GM12878 (cell line): Measurements from ENCODE around the gene PGAP3. TPM values are rescaled to one million over a fixed set of nuclear protein-coding genes. Genes with fewer than 3 reads are reported as not detected.

Source experiments
- ATAC-seq: fragments of 200-7000 bp; cut with Tn5 transposase; 3 replicates; pipeline ENCODE4 v1.9.1; 2020; ENCODE audit warnings: mild to moderate bottlenecking, moderate library complexity
- BruUV-seq: library from RNA; stranded (reverse); fragments of 400-500 nt; replicated peaks from 2 replicates; lab custom pipeline; 2021; lab: Mats Ljungman, UMichigan
- CTCF ChIA-PET: fragments of 300-600 bp; sonication (Branson Sonifier 250); formaldehyde crosslinking; extraction: SDS; loops from one replicate; lab custom pipeline; 2021; ENCODE audit warnings: inconsistent platforms; lab: Yijun Ruan, JAX
- POLR2A ChIA-PET: fragments of 350-600 bp; formaldehyde crosslinking; extraction: SDS; loops from one replicate; lab custom pipeline; 2021; ENCODE audit warnings: inconsistent platforms; lab: Charles Lee
- RAD21 ChIA-PET: fragments of 300-600 bp; sonication (Branson Sonifier 250); formaldehyde crosslinking; loops from one replicate; lab custom pipeline; 2023; ENCODE audit warnings: antibody characterized with exemption; ENCODE audit not compliant: unreplicated experiment; lab: Charles Lee
- SMC1A ChIA-PET: fragments of 300-600 bp; sonication (Branson Sonifier 250); formaldehyde crosslinking; loops from one replicate; lab custom pipeline; 2023; ENCODE audit not compliant: unreplicated experiment, uncharacterized antibody; lab: Charles Lee
- DNase-seq: peaks from one replicate; pipeline ENCODE4 v3.0.0-alpha.2; 2011; ENCODE audit warnings: low read depth, low spot score
- FAIRE-seq: peaks from 3 replicates; lab custom pipeline; 2011; peaks lifted over from hg19 to GRCh38; lab: Jason Lieb, UNC
- H2AFZ ChIP-seq: 2 replicates; pipeline ENCODE4 v1.6.0; 2011; ENCODE audit warnings: low read depth, low read length, control low read depth; ENCODE audit not compliant: control insufficient read depth
- H3K27ac ChIP-seq: 2 replicates; pipeline ENCODE4 v1.5.1; 2011; ENCODE audit warnings: control low read depth; ENCODE audit not compliant: control insufficient read depth, insufficient read depth
- H3K27me3 ChIP-seq, 2 experiments: replicated peaks in 1 of 2; 2 replicates each; pipeline versions ENCODE4 v1.6.0 to v1.6.1; 2011; ENCODE audit warnings: low read length in 1 of 2; ENCODE audit not compliant: control insufficient read depth in 2 of 2, insufficient read depth in 2 of 2
- H3K36me3 ChIP-seq, 2 experiments: 2 replicates each; pipeline ENCODE4 v1.5.1; 2011; ENCODE audit warnings: low read length in 1 of 2; ENCODE audit not compliant: control insufficient read depth in 2 of 2, insufficient read depth in 2 of 2
- H3K4me1 ChIP-seq: 2 replicates; pipeline ENCODE4 v1.6.1; 2011; ENCODE audit warnings: mild to moderate bottlenecking, low read length, moderate library complexity, mixed read lengths; ENCODE audit not compliant: control insufficient read depth, insufficient read depth
- H3K4me2 ChIP-seq: 2 replicates; pipeline ENCODE4 v1.6.0; 2011; ENCODE audit warnings: control low read depth; ENCODE audit not compliant: control insufficient read depth, insufficient read depth
- H3K4me3 ChIP-seq: fragments of 200-600 bp; sonication (generic); 2 replicates; pipeline ENCODE4 v1.5.1; 2016
- H3K79me2 ChIP-seq: 2 replicates; pipeline ENCODE4 v1.6.0; 2011; ENCODE audit warnings: low read length; ENCODE audit not compliant: control insufficient read depth, insufficient read depth
- H3K9ac ChIP-seq: 2 replicates; pipeline ENCODE4 v1.8.0; 2011; ENCODE audit warnings: low read length, control low read depth, mixed read lengths; ENCODE audit not compliant: control insufficient read depth, insufficient read depth
- H3K9me3 ChIP-seq: replicated peaks from 3 replicates; pipeline ENCODE4 v1.5.1; 2011; ENCODE audit warnings: mild to moderate bottlenecking, low read length; ENCODE audit not compliant: control insufficient read depth, insufficient read depth
- H4K20me1 ChIP-seq: 2 replicates; pipeline ENCODE4 v1.6.0; 2011; ENCODE audit not compliant: control insufficient read depth, insufficient read depth
- ASH2L ChIP-seq: fragments of 300-600, 200-600 bp; sonication (generic); IDR thresholded peaks from 2 replicates; pipeline ENCODE4 v1.6.1; 2017; ENCODE audit warnings: low read depth, mild to moderate bottlenecking, borderline replicate concordance
- ATF2 ChIP-seq: IDR thresholded peaks from 2 replicates; pipeline ENCODE4 v1.6.1; 2012; ENCODE audit warnings: low read length, inconsistent platforms
- CBX5 ChIP-seq: sonication (generic); IDR thresholded peaks from 2 replicates; pipeline ENCODE4 v1.6.1; 2016; ENCODE audit warnings: low read depth, moderate library complexity, mild to moderate bottlenecking, inconsistent platforms
- CHD1 ChIP-seq: IDR thresholded peaks from 2 replicates; pipeline ENCODE4 v1.6.1; 2012; ENCODE audit warnings: low read depth, low read length, improper control_type of control experiment
- ESRRA ChIP-seq: IDR thresholded peaks from 2 replicates; pipeline ENCODE4 v1.6.1; 2012; ENCODE audit warnings: mild to moderate bottlenecking, low read length, improper control_type of control experiment
- FOS ChIP-seq: IDR thresholded peaks from 3 replicates; pipeline ENCODE4 v1.6.1; 2011; ENCODE audit warnings: borderline replicate concordance; ENCODE audit not compliant: insufficient read length; ENCODE audit errors: extremely low read depth
- HDAC6 ChIP-seq: fragments of 200-600 bp; sonication (generic); IDR thresholded peaks from one replicate; pipeline ENCODE4 v1.8.0; 2017; ENCODE audit warnings: antibody characterized with exemption; ENCODE audit not compliant: unreplicated experiment
- IKZF1 ChIP-seq: fragments of 450-650 bp; conservative IDR thresholded peaks from 2 replicates; pipeline ENCODE4 v1.6.1; 2017; ENCODE audit warnings: antibody characterized with exemption, mild to moderate bottlenecking
- JUNB ChIP-seq: IDR thresholded peaks from 2 replicates; pipeline ENCODE4 v1.6.1; 2016; ENCODE audit warnings: antibody characterized with exemption, mild to moderate bottlenecking
- MEF2A ChIP-seq: IDR thresholded peaks from 2 replicates; pipeline ENCODE4 v1.6.1; 2011; ENCODE audit warnings: low read depth, mild to moderate bottlenecking, low read length, moderate library complexity; ENCODE audit not compliant: insufficient read depth
- PAX8 ChIP-seq: fragments of 450-650 bp; IDR thresholded peaks from 2 replicates; pipeline ENCODE4 v1.6.1; 2017; ENCODE audit warnings: mild to moderate bottlenecking, moderate library complexity
- PBX3 ChIP-seq: IDR thresholded peaks from 2 replicates; pipeline ENCODE4 v1.6.1; 2011; ENCODE audit warnings: mild to moderate bottlenecking, low read depth, low read length, moderate library complexity; ENCODE audit not compliant: insufficient replicate concordance
- RELB ChIP-seq: fragments of 450-650 bp; IDR thresholded peaks from 2 replicates; pipeline ENCODE4 v1.6.1; 2017; ENCODE audit warnings: low read depth, mild to moderate bottlenecking, moderate library complexity
- TCF7 ChIP-seq: IDR thresholded peaks from 2 replicates; pipeline ENCODE4 v1.6.1; 2014; ENCODE audit warnings: antibody characterized with exemption, borderline replicate concordance
- ZBTB4 ChIP-seq: fragments of 450-650 bp; formaldehyde crosslinking; IDR thresholded peaks from 2 replicates; pipeline ENCODE4 v1.4.0; 2022; ENCODE audit warnings: mild to moderate bottlenecking, moderate library complexity
- WGBS: methylation state at CpG from one replicate; pipeline ENCODE4 v1.1.6; 2016; ENCODE audit warnings: low lambda C conversion rate; ENCODE audit not compliant: insufficient replicate concordance, insufficient coverage; ENCODE audit errors: missing lambda C conversion rate; 5-methylcytosine and 5-hydroxymethylcytosine counted together
- in situ Hi-C: fragments of 300-500 bp; cut with MboI; formaldehyde crosslinking; loops from 9 replicates; pipeline ENCODE4 v1.14.3; 2018; ENCODE audit warnings: mixed read lengths
- intact Hi-C: fragments of 100-400 bp; cut with micrococcal nuclease; formaldehyde crosslinking; loops from one replicate; pipeline ENCODE4 v1.14.2; 2022; ENCODE audit not compliant: unreplicated experiment
- polyA plus RNA-seq, 11 experiments: library from polyadenylated mRNA; depleted of rRNA in 4 of 11; unstranded in 6 of 11; stranded (reverse) in 5 of 11; fragments of >200 nt; fragmentation: Nextera tagmentation in 4 of 11; fragmentation: Illumina TruSeq in 1 of 11; extraction: Ambion mirVana in 4 of 11; extraction: Trizol in 1 of 11; gene quantifications; 1 replicate in 1 of 11; 2 replicates in 10 of 11; pipeline versions ENCODE4 v1.2.1 to v1.2.3, GENCODE V29; 2011 to 2016; ENCODE audit warnings: inconsistent platforms in 2 of 11, missing spikeins in 2 of 11, low read depth in 1 of 11
- total RNA-seq, 4 experiments: library from RNA; depleted of rRNA in 3 of 4; stranded (reverse); fragments of >200 nt in 3 of 4; fragmentation: Illumina TruSeq in 1 of 4; extraction: Trizol in 1 of 4; gene quantifications; 2 replicates each; pipeline versions ENCODE4 v1.2.1 to v1.2.3, GENCODE V29; 2013 to 2021

The PGAP3 gene
- total and polyA plus RNA-seq, 10 of the 15 experiments (the other 5 are each of a cell fraction or from before 2014, with no cell fraction given): 0.21 to 10.0 (median 5.3) TPM

- no peak for TF ChIP-seq ZBTB4
- TF ChIP-seq JUNB: no peak
- TF ChIP-seq ATF2: no peak
- TF ChIP-seq CHD1: no peak
These were observed 35.8 kb downstream of the PGAP3 start (continued) for GRCh38 chr17:39651923-39652586.

GRCh38 chr17:39650121-39650579, 37.7 kb downstream of the PGAP3 start:
- H3K27ac ChIP-seq: no peak overlapping the region
- no peak overlapping the region for H2AFZ ChIP-seq
- H3K4me1 ChIP-seq: no peaks in the 10 kb centered on the region
- peaks cover 4% of the 10 kb centered on the region in 2 experiments; a peak in 3 of 4 replicates for H3K36me3 ChIP-seq
- no peaks in the 10 kb centered on the region for H4K20me1 ChIP-seq
- ChIA-PET CTCF (interaction anchor here (0.6 to 8.8 kb wide), 6 partner anchors 12 to 106 kb away, joined by 3 to 100 read pairs (median 4); partner anchors contain the start of gene STARD3), POLR2A (interaction anchor here (0.6 to 0.7 kb wide), 2 partner anchors 22 to 171 kb away, joined by 3 read pairs; no protein-coding TSS in a partner anchor), SMC1A (interaction anchor here (0.6 kb wide), 1 partner anchor 16 kb away, joined by 3 read pairs; no protein-coding TSS in a partner anchor), RAD21 (no interaction called here)
- ATAC-seq: no peak
- no peaks in the 10 kb centered on the region; the same call in none of the 2 replicates for H3K79me2 ChIP-seq
- intact Hi-C loops (no loop called here), in situ Hi-C loops (no loop called here)
- no TSS peak for BruUV-seq
- no peaks in the 10 kb centered on the region for H3K27me3 ChIP-seq
- no peaks in the 10 kb centered on the region for H3K9me3 ChIP-seq
- H3K4me3 ChIP-seq: no peak overlapping the region
- no peak overlapping the region for H3K4me2 ChIP-seq
- 100% methylated on average over 5 of the region's 11 CpGs for WGBS
- H3K9ac ChIP-seq: no peak overlapping the region
- DNase-seq: no peak
- no peak for FAIRE-seq
- TF ChIP-seq RELB (no peak), IKZF1 (no peak), ESRRA (no peak), FOS (no peak), CBX5 (no peak), PAX8 (no peak), PBX3 (no peak), TCF7 (no peak), ASH2L (no peak), HDAC6 (no peak), MEF2A (no peak)
